Ovary (tissue), 3 donors: ENCODE measurements around the gene PRDM16.

Experiments used
- EP300 ChIP-seq: sonication (generic); formaldehyde crosslinking; IDR thresholded peaks from one replicate; pipeline ENCODE4 v1.6.1; 2017; ENCODE audit warnings: antibody characterized with exemption
- POLR2A ChIP-seq: fragments of 450-650 bp; IDR thresholded peaks from one replicate; pipeline ENCODE4 v1.6.1; 2017; ENCODE audit warnings: antibody characterized with exemption, mild to moderate bottlenecking, moderate library complexity
- TF ChIP-seq, protein P1 (sequence below), 3 donors: fragments of 450-650 bp in 2 of 3; fragments of 200-600 bp in 1 of 3; IDR thresholded peaks; one replicate each; pipeline versions ENCODE4 v1.5.1 to v1.8.0; 2016 to 2022; ENCODE audit warnings: antibody characterized with exemption in 3 of 3, mild to moderate bottlenecking in 1 of 3
- donor health status: DM: no; HTN: no; CAD: no.

GRCh38 chr1:3022976-3023375 is 46.0 kb upstream of the PRDM16 start:
- TF ChIP-seq, protein P1, sequence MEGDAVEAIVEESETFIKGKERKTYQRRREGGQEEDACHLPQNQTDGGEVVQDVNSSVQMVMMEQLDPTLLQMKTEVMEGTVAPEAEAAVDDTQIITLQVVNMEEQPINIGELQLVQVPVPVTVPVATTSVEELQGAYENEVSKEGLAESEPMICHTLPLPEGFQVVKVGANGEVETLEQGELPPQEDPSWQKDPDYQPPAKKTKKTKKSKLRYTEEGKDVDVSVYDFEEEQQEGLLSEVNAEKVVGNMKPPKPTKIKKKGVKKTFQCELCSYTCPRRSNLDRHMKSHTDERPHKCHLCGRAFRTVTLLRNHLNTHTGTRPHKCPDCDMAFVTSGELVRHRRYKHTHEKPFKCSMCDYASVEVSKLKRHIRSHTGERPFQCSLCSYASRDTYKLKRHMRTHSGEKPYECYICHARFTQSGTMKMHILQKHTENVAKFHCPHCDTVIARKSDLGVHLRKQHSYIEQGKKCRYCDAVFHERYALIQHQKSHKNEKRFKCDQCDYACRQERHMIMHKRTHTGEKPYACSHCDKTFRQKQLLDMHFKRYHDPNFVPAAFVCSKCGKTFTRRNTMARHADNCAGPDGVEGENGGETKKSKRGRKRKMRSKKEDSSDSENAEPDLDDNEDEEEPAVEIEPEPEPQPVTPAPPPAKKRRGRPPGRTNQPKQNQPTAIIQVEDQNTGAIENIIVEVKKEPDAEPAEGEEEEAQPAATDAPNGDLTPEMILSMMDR (IDR thresholded peaks at IDR 0.05), result no peak
- TF ChIP-seq POLR2A (no peak), EP300 (no peak)
